Brain microvascular endothelial cell (primary cell): ENCODE measurements around the gene CHKB.
A peak's percentile ranks its signal among the peaks of the same experiment; 100 is the strongest.

Experiments used
- DNase-seq: peaks from one replicate; pipeline ENCODE4 v3.0.0-alpha.2; 2020
- H3K27ac ChIP-seq: fragments of 250-450 bp; sonication (Bioruptor Pico); 2 replicates; pipeline ENCODE4 v1.5.1; 2020; ENCODE audit warnings: mild to moderate bottlenecking, moderate library complexity
- H3K27me3 ChIP-seq: fragments of 250-450 bp; sonication (Bioruptor Pico); replicated peaks from 2 replicates; pipeline ENCODE4 v1.5.1; 2020; ENCODE audit warnings: mild to moderate bottlenecking
- H3K36me3 ChIP-seq: fragments of 250-450 bp; sonication (Bioruptor Pico); replicated peaks from 2 replicates; pipeline ENCODE4 v1.5.1; 2020; ENCODE audit warnings: mild to moderate bottlenecking
- H3K4me3 ChIP-seq: 2 replicates; pipeline ENCODE4 v1.5.1; 2011; ENCODE audit warnings: low read depth, mild to moderate bottlenecking, control low read depth, low read length, moderate library complexity
- in situ Hi-C: cut with HindIII; loops from 2 replicates; pipeline ENCODE4 v1.10.0; 2017; ENCODE audit warnings: low sequenced_read_pairs, low pct_ligation_motif_present
- TF ChIP-seq, protein P1 (sequence below): IDR thresholded peaks from 2 replicates; pipeline ENCODE4 v1.5.1; 2011; ENCODE audit warnings: low read depth, mild to moderate bottlenecking, moderate library complexity, low read length, control low read depth, inconsistent platforms; ENCODE audit errors: missing control alignments

Gene CHKB

GRCh38 chr22:50532824-50533796 lies 49.5 kb downstream of the CHKB start:
- DNase-seq: no peak
- no peak overlapping the region for H3K27ac ChIP-seq
- no peaks in the 10 kb centered on the region for H3K27me3 ChIP-seq
- H3K4me3 ChIP-seq: no peak overlapping the region
- no peaks in the 10 kb centered on the region for H3K36me3 ChIP-seq
- TF ChIP-seq, protein P1, sequence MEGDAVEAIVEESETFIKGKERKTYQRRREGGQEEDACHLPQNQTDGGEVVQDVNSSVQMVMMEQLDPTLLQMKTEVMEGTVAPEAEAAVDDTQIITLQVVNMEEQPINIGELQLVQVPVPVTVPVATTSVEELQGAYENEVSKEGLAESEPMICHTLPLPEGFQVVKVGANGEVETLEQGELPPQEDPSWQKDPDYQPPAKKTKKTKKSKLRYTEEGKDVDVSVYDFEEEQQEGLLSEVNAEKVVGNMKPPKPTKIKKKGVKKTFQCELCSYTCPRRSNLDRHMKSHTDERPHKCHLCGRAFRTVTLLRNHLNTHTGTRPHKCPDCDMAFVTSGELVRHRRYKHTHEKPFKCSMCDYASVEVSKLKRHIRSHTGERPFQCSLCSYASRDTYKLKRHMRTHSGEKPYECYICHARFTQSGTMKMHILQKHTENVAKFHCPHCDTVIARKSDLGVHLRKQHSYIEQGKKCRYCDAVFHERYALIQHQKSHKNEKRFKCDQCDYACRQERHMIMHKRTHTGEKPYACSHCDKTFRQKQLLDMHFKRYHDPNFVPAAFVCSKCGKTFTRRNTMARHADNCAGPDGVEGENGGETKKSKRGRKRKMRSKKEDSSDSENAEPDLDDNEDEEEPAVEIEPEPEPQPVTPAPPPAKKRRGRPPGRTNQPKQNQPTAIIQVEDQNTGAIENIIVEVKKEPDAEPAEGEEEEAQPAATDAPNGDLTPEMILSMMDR: no peak
- in situ Hi-C loops: no loop called here

DNA sequence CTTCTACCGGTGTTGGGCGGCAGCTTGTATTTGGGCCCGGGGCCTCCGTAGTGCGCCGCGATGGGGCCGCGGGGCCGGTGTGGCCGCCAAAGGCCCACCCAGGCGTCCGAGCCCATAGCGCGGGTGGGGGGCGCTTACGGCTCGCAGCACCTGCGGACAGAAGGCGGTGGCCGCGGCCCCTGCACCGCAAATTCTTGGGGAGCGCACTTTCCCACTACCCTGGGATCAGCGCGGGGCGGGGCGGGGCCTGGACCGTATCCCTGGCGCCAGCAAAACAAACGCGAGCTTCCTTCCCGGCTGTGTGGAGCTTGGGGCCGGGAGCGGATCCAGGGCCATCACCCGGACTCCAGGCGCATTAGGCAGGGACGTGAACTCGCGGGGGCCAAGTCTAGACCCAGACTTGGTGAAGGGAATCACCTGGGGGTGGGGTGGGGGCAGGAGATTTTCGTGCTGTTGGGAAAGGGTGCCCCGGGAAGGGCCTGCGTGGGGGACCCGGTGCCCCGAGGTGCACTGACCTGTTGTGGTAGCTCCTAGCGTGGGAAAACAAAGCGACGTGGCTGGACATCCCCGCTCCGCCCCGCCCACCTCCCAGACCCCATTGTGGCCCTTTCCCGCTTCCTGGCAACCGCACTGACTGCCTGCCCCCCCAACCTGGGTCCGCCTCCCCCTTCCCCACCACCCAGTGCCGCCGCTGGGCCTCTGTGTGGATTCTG lies 50.5 kb downstream of the CHKB start:
- in situ Hi-C loops: no loop called here
- TF ChIP-seq, protein P1: no peak
- H3K36me3 ChIP-seq: no peaks in the 10 kb centered on the region
- H3K4me3 ChIP-seq: peak overlapping the region; percentile 48
- H3K27ac ChIP-seq: peak overlapping the region; percentile 34
- H3K27me3 ChIP-seq: no peaks in the 10 kb centered on the region
- peak; percentile 57 for DNase-seq

GRCh38 chr22:50531546-50531961 lies 51.1 kb downstream of the CHKB start:
- H3K36me3 ChIP-seq: no peaks in the 10 kb centered on the region
- in situ Hi-C loops: no loop called here
- TF ChIP-seq, protein P1: no peak
- H3K4me3 ChIP-seq: peak overlapping the region; percentile 48
- no peak for DNase-seq
- peak overlapping the region; percentile 34 for H3K27ac ChIP-seq
- no peaks in the 10 kb centered on the region for H3K27me3 ChIP-seq

GRCh38 chr22:50530877-50531545 lies 51.6 kb downstream of the CHKB start:
- H3K4me3 ChIP-seq: peak overlapping the region; percentile 48
- in situ Hi-C loops: no loop called here
- H3K36me3 ChIP-seq: no peaks in the 10 kb centered on the region
- no peaks in the 10 kb centered on the region for H3K27me3 ChIP-seq
- H3K27ac ChIP-seq: no peak overlapping the region
- peak; percentile 60 for DNase-seq
- TF ChIP-seq, protein P1: no peak

- Histone ChIP-seq H3K4me3 (peak overlapping the region; percentile 43), H3K36me3 (no peaks in the 10 kb centered on the region), H3K27ac (peak overlapping the region; percentile 5), H3K27me3 (no peaks in the 10 kb centered on the region)
- no peak for DNase-seq
- TF ChIP-seq, protein P1: no peak
- in situ Hi-C loops: no loop called here
Measured at GRCh38 chr22:50530580-50530876, 52.1 kb downstream of the CHKB start.
